GM12875 (cell line): ENCODE data around the gene RFNG.

Source experiments
- H3K4me3 ChIP-seq: one replicate; pipeline ENCODE4 v1.5.1; 2011; ENCODE audit warnings: low read depth, low read length, control low read depth
- CTCF ChIP-seq: IDR thresholded peaks from 2 replicates; pipeline ENCODE4 v1.5.1; 2011; ENCODE audit warnings: low read depth, mild to moderate bottlenecking, control low read depth, inconsistent platforms, low read length, moderate library complexity, borderline replicate concordance; ENCODE audit not compliant: insufficient read depth

Gene RFNG

DNA sequence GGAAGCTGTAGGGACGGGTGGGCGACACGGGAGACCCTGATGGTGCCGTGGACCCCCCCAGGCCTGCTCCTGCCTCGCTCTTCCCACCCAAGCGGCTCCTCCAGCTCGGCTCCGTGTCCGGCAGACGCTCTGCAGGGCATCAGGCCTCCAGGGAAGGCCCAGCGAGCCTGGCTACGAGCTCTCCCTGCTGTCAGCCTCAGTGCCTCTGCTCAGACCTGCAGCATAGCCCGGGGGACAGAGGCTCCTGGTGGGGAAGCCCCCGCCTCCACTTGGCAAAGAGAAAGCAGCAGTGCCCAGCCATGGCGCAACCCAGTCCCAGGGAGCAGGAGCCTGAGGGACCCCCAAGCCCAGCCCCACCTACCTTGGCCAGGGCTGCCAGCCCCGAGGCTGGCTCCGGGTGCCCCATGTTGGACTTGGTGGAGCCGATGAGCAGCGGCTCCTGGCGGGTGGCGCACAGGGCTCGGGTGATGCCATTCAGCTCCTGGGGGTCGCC lies 40.5 kb upstream of the RFNG start:
- no peak for TF ChIP-seq CTCF
- H3K4me3 ChIP-seq: no peak overlapping the region

DNA sequence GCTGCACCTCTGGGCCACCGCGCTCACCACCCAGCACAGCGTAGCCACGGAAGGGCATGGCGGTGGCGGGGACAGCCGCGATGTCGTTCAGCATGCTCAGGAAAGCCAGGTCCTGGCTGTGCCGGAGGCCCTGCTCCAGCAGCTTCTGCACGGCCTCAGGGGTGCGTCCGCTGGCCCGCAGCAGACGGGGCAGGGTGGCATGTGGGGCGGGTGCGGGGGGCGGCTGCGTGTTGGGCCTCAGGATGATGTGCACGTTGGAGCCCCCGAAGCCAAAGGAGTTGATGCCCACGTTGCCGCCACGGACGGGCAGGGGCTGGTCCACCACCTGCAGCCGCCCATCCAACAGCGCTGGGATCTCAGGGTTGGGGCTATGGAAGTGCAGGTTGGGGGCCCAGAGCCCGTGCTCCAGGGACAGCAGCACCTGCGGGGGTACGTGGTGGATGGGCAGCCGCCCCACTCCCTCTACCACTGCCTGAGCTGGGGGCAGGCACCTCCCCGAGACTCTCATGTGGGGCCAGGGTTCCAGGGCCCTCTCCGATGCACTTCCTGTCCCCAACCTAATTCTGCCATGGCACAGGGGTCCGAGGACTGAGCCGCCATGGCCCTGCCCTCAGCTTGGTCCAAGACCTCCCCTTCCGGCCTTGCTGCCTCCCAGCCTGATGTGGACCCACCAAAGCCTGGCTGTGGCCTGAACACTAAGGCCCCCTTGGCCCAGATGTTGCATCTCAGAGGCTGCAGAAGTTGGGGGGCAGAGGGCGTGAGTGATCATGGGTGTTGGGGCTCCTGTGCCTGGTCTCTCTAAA lies 39.9 kb upstream of the RFNG start:
- no peak for TF ChIP-seq CTCF
- H3K4me3 ChIP-seq: no peak overlapping the region

DNA sequence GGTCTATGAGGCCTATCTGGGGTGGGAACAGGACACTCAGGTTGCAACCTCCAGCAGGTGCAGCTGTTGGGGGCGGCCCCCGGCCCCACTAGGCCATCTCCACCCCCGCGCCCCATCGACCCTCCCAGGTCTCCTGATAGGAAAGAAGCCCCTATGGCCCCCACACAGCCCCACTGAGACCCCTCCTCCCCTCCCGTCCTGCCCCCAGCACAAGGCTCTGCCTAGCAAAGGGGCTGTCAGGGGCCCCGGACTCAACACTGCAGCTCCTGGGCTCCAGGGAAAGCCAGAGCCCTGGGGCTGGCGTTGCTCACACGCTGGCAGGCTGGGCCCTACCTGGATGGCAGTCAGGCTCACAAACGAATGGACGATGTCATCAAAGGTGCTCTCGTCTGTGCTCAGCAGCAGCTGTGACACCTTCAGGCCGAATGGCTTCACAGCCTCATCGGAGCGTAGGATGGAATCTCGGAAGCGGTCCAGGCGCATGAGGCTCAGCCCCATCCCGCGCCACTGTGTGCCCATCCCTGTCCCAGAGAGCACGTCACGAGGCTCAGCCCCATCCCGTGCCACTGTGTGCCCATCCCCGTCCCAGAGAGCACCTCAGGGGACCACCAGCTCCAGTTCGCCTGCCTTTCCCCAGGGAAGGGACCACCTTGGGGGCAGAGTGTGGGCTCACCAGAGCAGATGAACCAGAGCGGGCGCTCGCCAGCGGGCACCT lies 39.1 kb upstream of the RFNG start:
- H3K4me3 ChIP-seq: no peak overlapping the region
- TF ChIP-seq CTCF: no peak

DNA sequence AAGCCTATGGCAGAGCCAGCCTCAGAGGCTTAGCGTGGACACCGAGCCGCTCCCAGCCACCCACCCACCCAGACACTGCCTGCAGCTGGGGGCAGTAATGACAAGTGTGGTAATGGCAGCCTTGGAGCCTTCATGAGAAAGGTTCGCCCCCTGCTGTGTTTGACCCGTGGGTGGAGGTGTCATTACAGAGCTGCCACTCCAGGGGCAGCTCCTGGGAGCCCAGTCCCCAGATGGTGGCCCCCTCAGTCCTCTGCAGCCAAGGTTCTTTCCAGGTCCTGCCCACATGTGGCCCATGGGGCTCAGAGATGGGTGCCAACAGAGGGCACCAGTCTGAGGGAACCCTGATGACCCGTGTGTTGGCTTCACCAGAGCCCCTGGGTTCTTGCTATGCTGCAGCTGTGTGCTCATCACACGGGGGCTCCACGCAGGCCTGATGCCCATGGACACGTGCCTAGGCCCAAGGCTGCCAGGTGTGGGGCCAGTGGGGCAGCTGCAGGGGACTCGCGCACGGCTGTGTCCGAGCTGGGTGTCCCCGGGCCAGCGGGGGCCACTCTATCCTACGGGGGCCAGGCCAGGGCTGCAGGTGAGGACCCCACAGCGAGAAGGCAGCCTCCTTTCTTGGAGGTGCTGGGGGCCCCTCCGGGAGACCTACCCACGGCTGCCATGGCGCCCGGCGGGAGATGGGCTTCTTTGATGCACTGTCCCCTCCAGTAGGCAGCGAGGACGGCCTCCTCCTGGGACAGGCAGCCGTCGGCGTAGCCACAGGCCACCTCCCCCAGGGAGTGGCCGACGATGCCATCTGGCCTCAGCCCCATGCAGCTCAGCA lies 38.3 kb upstream of the RFNG start:
- H3K4me3 ChIP-seq: no peak overlapping the region
- no peak for TF ChIP-seq CTCF

GRCh38 chr17:82088838-82089722 lies 37.5 kb upstream of the RFNG start:
- no peak overlapping the region for H3K4me3 ChIP-seq
- no peak for TF ChIP-seq CTCF

DNA sequence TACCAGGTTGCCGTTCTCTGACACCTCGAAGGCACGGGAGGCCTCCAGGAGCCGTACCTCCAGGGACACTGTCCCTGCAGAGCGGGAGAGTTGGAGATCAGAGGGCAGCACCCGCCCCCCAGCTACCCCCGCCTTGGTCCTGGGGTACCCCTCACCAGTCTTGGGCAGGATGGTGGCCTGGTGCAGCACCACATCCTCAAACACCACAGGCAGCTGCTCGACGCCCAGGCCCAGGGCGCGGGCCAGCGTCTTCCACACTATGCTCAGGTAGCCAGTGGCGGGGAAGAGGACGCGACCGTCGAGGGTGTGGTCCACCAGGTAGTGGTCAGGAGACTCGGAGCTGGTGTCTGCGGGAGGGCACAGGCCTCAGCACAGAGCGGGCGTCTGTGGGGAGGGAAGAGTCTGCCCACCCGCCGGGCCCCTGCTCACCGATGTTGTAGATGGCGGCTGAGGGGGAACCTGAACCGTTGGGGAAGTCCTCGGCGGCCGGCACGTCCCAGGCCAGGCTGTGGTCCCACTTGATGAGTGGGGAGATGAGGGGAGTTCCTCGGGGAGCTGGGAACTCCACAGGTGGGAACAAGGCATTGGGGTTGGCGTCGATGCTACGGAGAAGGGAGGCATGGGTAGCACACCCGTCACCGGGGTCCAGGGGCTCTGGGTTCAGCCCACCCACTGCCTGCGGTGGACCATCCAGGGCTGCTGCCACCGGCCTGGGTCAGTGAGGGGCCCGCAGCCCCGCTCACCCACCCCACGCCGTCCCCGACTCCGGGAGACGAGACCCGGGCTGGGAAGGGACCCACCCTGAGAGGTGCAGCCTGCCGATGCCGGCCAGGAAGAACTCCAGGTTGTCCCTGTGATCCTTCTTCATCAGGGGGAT lies 36.6 kb upstream of the RFNG start:
- no peak for TF ChIP-seq CTCF
- no peak overlapping the region for H3K4me3 ChIP-seq
